Fibroblast of lung (primary cell): ENCODE data around the gene DAB1. TPM values are rescaled to one million over a fixed set of nuclear protein-coding genes. Genes with fewer than 3 reads are reported as not detected.
"Not testable (repeated sequence)": the region's sequence is repeated elsewhere in the genome, so short reads cannot be mapped to it uniquely, and the experiment has no call there.

Source experiments
- DNase-seq, 2 donors: peaks; one replicate each; pipeline versions ENCODE4 v3.0.0 to v3.0.0-alpha.2; 2010; ENCODE audit warnings: low read depth in 2 of 2
- H2AFZ ChIP-seq: 2 replicates; pipeline ENCODE4 v1.5.1; 2012; ENCODE audit warnings: low read length, control low read depth, inconsistent platforms
- H3K27ac ChIP-seq: 2 replicates; pipeline ENCODE4 v1.5.1; 2011; ENCODE audit warnings: low read length, control low read depth; ENCODE audit not compliant: insufficient read depth
- H3K27me3 ChIP-seq: 2 replicates; pipeline ENCODE4 v1.5.1; 2011; ENCODE audit warnings: mild to moderate bottlenecking, low read length; ENCODE audit not compliant: control insufficient read depth, insufficient read depth
- H3K36me3 ChIP-seq: 2 replicates; pipeline ENCODE4 v1.5.1; 2011; ENCODE audit warnings: low read length; ENCODE audit not compliant: control insufficient read depth, insufficient read depth
- H3K4me1 ChIP-seq: 2 replicates; pipeline ENCODE4 v1.5.1; 2011; ENCODE audit warnings: low read length; ENCODE audit not compliant: control insufficient read depth, insufficient read depth; ENCODE audit errors: extremely low read depth
- H3K4me2 ChIP-seq: 2 replicates; pipeline ENCODE4 v1.5.1; 2011; ENCODE audit warnings: low read length, control low read depth; ENCODE audit not compliant: insufficient read depth; ENCODE audit errors: extremely low read depth
- H3K4me3 ChIP-seq, 4 experiments: fragments of 200-600 bp in 1 of 4; sonication (generic) in 1 of 4; replicated peaks in 1 of 4; 2 replicates each; pipeline ENCODE4 v1.5.1; 2011 to 2016; ENCODE audit warnings: low read length in 4 of 4, low read depth in 3 of 4, mild to moderate bottlenecking in 3 of 4, control low read depth in 2 of 4, inconsistent platforms in 1 of 4, mixed read lengths in 1 of 4; ENCODE audit not compliant: insufficient read depth in 1 of 4; ENCODE audit errors: control extremely low read depth in 1 of 4
- H3K79me2 ChIP-seq: 2 replicates; pipeline ENCODE4 v1.5.1; 2012; ENCODE audit warnings: mild to moderate bottlenecking, low read length, inconsistent platforms; ENCODE audit not compliant: control insufficient read depth, insufficient read depth
- H3K9ac ChIP-seq: 2 replicates; pipeline ENCODE4 v1.5.1; 2011; ENCODE audit warnings: mild to moderate bottlenecking, low read length, control low read depth; ENCODE audit not compliant: insufficient read depth
- H3K9me3 ChIP-seq: 2 replicates; pipeline ENCODE4 v1.5.1; 2012; ENCODE audit warnings: low read depth, low read length; ENCODE audit not compliant: control insufficient read depth, insufficient read depth
- H4K20me1 ChIP-seq: 2 replicates; pipeline ENCODE4 v1.5.1; 2011; ENCODE audit warnings: low read length; ENCODE audit not compliant: control insufficient read depth, insufficient read depth; ENCODE audit errors: extremely low read depth
- CTCF ChIP-seq, 2 donors: IDR thresholded peaks in 1 of 2; conservative IDR thresholded peaks in 1 of 2; 1 replicate in 1 of 2; 2 replicates in 1 of 2; pipeline ENCODE4 v1.5.1; 2011 to 2012; ENCODE audit warnings: low read length in 2 of 2, control low read depth in 1 of 2, inconsistent platforms in 1 of 2, low read depth in 1 of 2, mild to moderate bottlenecking in 1 of 2
- EZH2 ChIP-seq: IDR thresholded peaks from 2 replicates; pipeline ENCODE4 v1.5.1; 2012; ENCODE audit warnings: low read length, control low read depth, mild to moderate bottlenecking; ENCODE audit errors: missing control alignments
- polyA plus RNA-seq, 2 donors: library from polyadenylated mRNA; depleted of rRNA in 1 of 2; stranded (reverse) in 1 of 2; unstranded in 1 of 2; fragments of >200 nt; gene quantifications; 2 replicates each; pipeline ENCODE4 v1.2.1, GENCODE V29; 2011 to 2012; ENCODE audit warnings: missing spikeins in 1 of 2
- total RNA-seq: library from RNA; depleted of rRNA; stranded (reverse); fragments of >200 nt; gene quantifications from 2 replicates; pipeline ENCODE4 v1.2.1, GENCODE V29; 2014

Gene DAB1
- total and polyA plus RNA-seq, 2 donors (not counting 1 experiment from before 2014, with no cell fraction given) = 0.17 to 2.0 TPM

GRCh38 chr1:57344265-57344664, 79.6 kb downstream of the DAB1 start:
- Histone ChIP-seq H3K27me3 (no peaks in the 10 kb centered on the region), H3K36me3 (no peaks in the 10 kb centered on the region), H3K4me1 (no peaks in the 10 kb centered on the region)

GRCh38 chr1:57343298-57343915, 80.5 kb downstream of the DAB1 start:
- not testable (repeated sequence) for H3K79me2 ChIP-seq, H3K4me1 ChIP-seq, H3K9ac ChIP-seq, H2AFZ ChIP-seq, DNase-seq, H3K4me3 ChIP-seq, H3K36me3 ChIP-seq, H3K9me3 ChIP-seq, H3K27ac ChIP-seq, H3K27me3 ChIP-seq, H3K4me2 ChIP-seq, H4K20me1 ChIP-seq

More at GRCh38 chr1:57344265-57344664, 79.6 kb downstream of the DAB1 start:
- H3K4me2 ChIP-seq = no peak overlapping the region
- H4K20me1 ChIP-seq = no peaks in the 10 kb centered on the region
- DNase-seq = no peak
- H2AFZ ChIP-seq = no peak overlapping the region
- H3K9ac ChIP-seq = no peak overlapping the region
- TF ChIP-seq CTCF (conservative IDR thresholded peaks at IDR 0.05 in 1 of 2, IDR thresholded peaks at IDR 0.05 in 1 of 2; ENCODE audit: low read depth in 1 of 2, low read length in 2 of 2) (no peak), EZH2 (no peak)
- H3K27ac ChIP-seq = no peak overlapping the region
- H3K79me2 ChIP-seq = no peaks in the 10 kb centered on the region
- no peak overlapping the region for H3K4me3 ChIP-seq
- H3K9me3 ChIP-seq = no peaks in the 10 kb centered on the region

GRCh38 chr1:57341721-57342120, 82.1 kb downstream of the DAB1 start:
- Histone ChIP-seq H3K36me3 (no peaks in the 10 kb centered on the region), H3K9ac (no peak overlapping the region), H4K20me1 (no peaks in the 10 kb centered on the region), H3K4me3 (no peak overlapping the region), H3K4me2 (no peak overlapping the region), H2AFZ (no peak overlapping the region), H3K27ac (no peak overlapping the region), H3K27me3 (no peaks in the 10 kb centered on the region), H3K79me2 (no peaks in the 10 kb centered on the region), H3K9me3 (no peaks in the 10 kb centered on the region), H3K4me1 (no peaks in the 10 kb centered on the region)
- no peak for DNase-seq
- TF ChIP-seq CTCF (conservative IDR thresholded peaks at IDR 0.05 in 1 of 2, IDR thresholded peaks at IDR 0.05 in 1 of 2; ENCODE audit: low read depth in 1 of 2, low read length in 2 of 2) (no peak), EZH2 (no peak)
